MM.1S (cell line): ENCODE measurements around the gene NDUFAF2.

Source experiments
- DNase-seq: peaks from one replicate; pipeline ENCODE4 v3.0.0-alpha.2; 2015
- H2AFZ ChIP-seq: fragments of 300-600 bp; sonication (generic); 2 replicates; pipeline ENCODE4 v1.6.0; 2016; ENCODE audit warnings: antibody characterized with exemption, low read length
- H3F3A ChIP-seq: fragments of 300-600 bp; sonication (generic); 2 replicates; pipeline ENCODE4 v1.6.1; 2016; ENCODE audit warnings: mild to moderate bottlenecking, antibody characterized with exemption, low read length, moderate library complexity, mixed read lengths; ENCODE audit not compliant: insufficient read depth
- H3K27ac ChIP-seq: fragments of 300-600 bp; sonication (generic); 2 replicates; pipeline ENCODE4 v1.5.1; 2016; ENCODE audit warnings: mild to moderate bottlenecking, low read length
- H3K27me3 ChIP-seq: fragments of 300-600 bp; sonication (generic); replicated peaks from 2 replicates; pipeline ENCODE4 v1.6.0; 2016; ENCODE audit warnings: low read length; ENCODE audit not compliant: insufficient read depth
- H3K36me3 ChIP-seq: fragments of 300-600 bp; sonication (generic); replicated peaks from 2 replicates; pipeline ENCODE4 v1.6.1; 2016; ENCODE audit warnings: mild to moderate bottlenecking, low read length, mixed read lengths; ENCODE audit not compliant: insufficient read depth
- H3K4me1 ChIP-seq: fragments of 300-600 bp; sonication (generic); 2 replicates; pipeline ENCODE4 v1.6.1; 2016; ENCODE audit warnings: low read length, mixed read lengths
- H3K4me2 ChIP-seq: fragments of 300-600 bp; sonication (generic); 2 replicates; pipeline ENCODE4 v1.6.0; 2016; ENCODE audit warnings: low read depth, low read length
- H3K4me3 ChIP-seq: fragments of 300-600 bp; sonication (generic); 2 replicates; pipeline ENCODE4 v1.5.1; 2016; ENCODE audit warnings: low read length, mixed read lengths
- H3K79me2 ChIP-seq: fragments of 300-600 bp; sonication (generic); 2 replicates; pipeline ENCODE4 v1.6.1; 2016; ENCODE audit warnings: mixed run types, low read length, mixed read lengths
- H3K9ac ChIP-seq: fragments of 300-600 bp; sonication (generic); 2 replicates; pipeline ENCODE4 v1.6.1; 2016; ENCODE audit warnings: low read length, mixed read lengths
- H3K9me2 ChIP-seq: fragments of 300-600 bp; sonication (generic); replicated peaks from 2 replicates; pipeline ENCODE4 v1.6.1; 2016; ENCODE audit warnings: mild to moderate bottlenecking, low read length, mixed read lengths; ENCODE audit not compliant: insufficient read depth
- H3K9me3 ChIP-seq: fragments of 300-600 bp; sonication (generic); replicated peaks from 2 replicates; pipeline ENCODE4 v1.6.1; 2016; ENCODE audit warnings: mild to moderate bottlenecking, low read length, mixed read lengths; ENCODE audit not compliant: insufficient read depth
- H4K20me1 ChIP-seq: fragments of 300-600 bp; sonication (generic); 2 replicates; pipeline ENCODE4 v1.6.1; 2016; ENCODE audit warnings: mild to moderate bottlenecking, low read length, moderate library complexity, mixed read lengths; ENCODE audit not compliant: insufficient read depth
- CTCF ChIP-seq: fragments of 300-600 bp; sonication (generic); IDR thresholded peaks from 2 replicates; pipeline ENCODE4 v1.5.1; 2016; ENCODE audit warnings: antibody characterized with exemption, low read length, mixed read lengths
- EZH2 ChIP-seq: fragments of 300-600 bp; sonication (generic); optimal IDR thresholded peaks from 2 replicates; pipeline ENCODE3; 2017; ENCODE audit warnings: low read depth, mild to moderate bottlenecking, antibody characterized with exemption, low read length, mixed read lengths
- EZH2phosphoT487 ChIP-seq: fragments of 300-600 bp; sonication (generic); IDR thresholded peaks from 2 replicates; pipeline ENCODE4 v1.6.1; 2018; ENCODE audit warnings: antibody characterized with exemption, low read length

Gene NDUFAF2

DNA sequence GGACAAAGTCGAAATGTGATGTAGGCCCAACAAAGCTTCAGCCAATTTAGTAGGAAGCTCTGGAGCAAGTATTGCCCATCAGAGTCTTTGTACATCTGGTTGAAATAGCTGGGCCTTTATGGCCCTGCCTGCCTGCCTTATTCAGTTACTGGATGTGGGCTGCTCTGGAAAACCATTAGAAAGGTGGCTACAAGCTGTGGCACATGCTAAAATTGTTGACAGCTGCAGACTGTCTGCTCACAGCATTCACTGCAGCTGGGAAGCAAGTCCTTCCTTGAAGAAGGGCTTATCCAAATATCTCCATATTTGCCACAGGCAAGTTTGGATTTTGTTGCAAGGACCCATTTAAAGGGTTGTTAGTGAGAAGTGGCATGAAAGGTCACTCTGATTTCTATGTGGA is 192.8 kb downstream of the NDUFAF2 start:
- Histone ChIP-seq H3K36me3 (no peaks in the 10 kb centered on the region), H3K4me1 (no peaks in the 10 kb centered on the region), H3K79me2 (no peaks in the 10 kb centered on the region), H3K27ac (no peak overlapping the region), H2AFZ (no peak overlapping the region), H3K9me2 (no peaks in the 10 kb centered on the region), H4K20me1 (no peaks in the 10 kb centered on the region), H3K9ac (no peak overlapping the region), H3K9me3 (no peaks in the 10 kb centered on the region), H3F3A (no peaks in the 10 kb centered on the region), H3K27me3 (no peaks in the 10 kb centered on the region), H3K4me3 (no peak overlapping the region), H3K4me2 (no peak overlapping the region)
- TF ChIP-seq EZH2 (no peak), CTCF (no peak), EZH2phosphoT487 (no peak)
- no peak for DNase-seq

- no peak overlapping the region for H3K4me2 ChIP-seq
- H2AFZ ChIP-seq, result no peak overlapping the region
- H3K79me2 ChIP-seq, result no peaks in the 10 kb centered on the region
- H4K20me1 ChIP-seq, result no peaks in the 10 kb centered on the region
- H3K4me3 ChIP-seq, result no peak overlapping the region
- H3K4me1 ChIP-seq, result no peaks in the 10 kb centered on the region
- no peak overlapping the region for H3K9ac ChIP-seq
- H3F3A ChIP-seq, result no peaks in the 10 kb centered on the region
- H3K36me3 ChIP-seq, result no peaks in the 10 kb centered on the region
- H3K9me3 ChIP-seq, result no peaks in the 10 kb centered on the region
- H3K27me3 ChIP-seq, result no peaks in the 10 kb centered on the region
- H3K27ac ChIP-seq, result no peak overlapping the region
- no peak for DNase-seq
- H3K9me2 ChIP-seq, result no peaks in the 10 kb centered on the region
- peak; percentile 26 for TF ChIP-seq CTCF
- no peak for TF ChIP-seq EZH2
These were observed 194.3 kb downstream of the NDUFAF2 start for GRCh38 chr5:61139094-61139873.

DNA sequence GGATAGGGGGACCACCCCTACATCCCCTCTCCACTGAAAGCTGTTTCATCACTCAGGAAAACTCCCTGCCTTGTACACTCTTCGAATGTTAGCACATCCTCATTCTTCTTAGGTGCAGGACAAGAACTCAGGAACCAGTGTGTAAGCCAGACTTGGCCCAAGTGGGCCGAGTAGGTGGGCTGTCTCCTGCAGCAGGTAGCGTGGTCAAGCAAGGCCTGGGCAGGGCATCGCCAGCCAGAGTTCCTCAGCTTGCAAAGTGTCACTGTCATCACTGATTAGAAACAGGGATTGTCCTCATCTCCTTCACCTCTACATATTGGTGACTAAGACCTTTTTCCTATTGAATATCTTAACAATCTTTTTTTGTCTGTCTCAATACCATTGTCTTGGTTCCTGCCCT is 194.9 kb downstream of the NDUFAF2 start:
- no peaks in the 10 kb centered on the region for H3K9me2 ChIP-seq
- no peaks in the 10 kb centered on the region for H3F3A ChIP-seq
- H3K4me3 ChIP-seq, result no peak overlapping the region
- H3K27me3 ChIP-seq, result no peaks in the 10 kb centered on the region
- H3K9me3 ChIP-seq, result no peaks in the 10 kb centered on the region
- DNase-seq, result no peak
- no peak for TF ChIP-seq EZH2phosphoT487
- TF ChIP-seq CTCF, result no peak
- TF ChIP-seq EZH2, result no peak
- H3K9ac ChIP-seq, result no peak overlapping the region
- no peaks in the 10 kb centered on the region for H3K4me1 ChIP-seq
- H4K20me1 ChIP-seq, result no peaks in the 10 kb centered on the region
- no peaks in the 10 kb centered on the region for H3K36me3 ChIP-seq
- no peak overlapping the region for H2AFZ ChIP-seq
- H3K27ac ChIP-seq, result no peak overlapping the region
- H3K79me2 ChIP-seq, result no peaks in the 10 kb centered on the region
- no peak overlapping the region for H3K4me2 ChIP-seq
